ENCODE measurements around the gene CASP8AP2.

GRCh38 chr6:89797317-89797716 lies 32.4 kb upstream of the CASP8AP2 start:
- TF ChIP-seq CTCF (IDR thresholded peaks at IDR 0.05; ENCODE audit: insufficient read depth, low read depth, low read length): no peak
- no peak for TF ChIP-seq EZH2 (IDR thresholded peaks at IDR 0.05; ENCODE audit: insufficient read depth, low read length)
